SK-N-SH (cell line): ENCODE results near the gene AGBL1. TPM values are rescaled to one million over a fixed set of nuclear protein-coding genes. Genes with fewer than 3 reads are reported as not detected.

Experiments used
- CTCF ChIA-PET: fragments of 300-600, 350-600 bp; formaldehyde crosslinking; extraction: SDS; loops from one replicate; lab custom pipeline; 2021; lab: Yijun Ruan, JAX
- POLR2A ChIA-PET: fragments of 350-600 bp; sonication (Branson Sonifier 250); formaldehyde crosslinking; extraction: SDS; loops from one replicate; lab custom pipeline; 2020; ENCODE audit warnings: antibody characterized with exemption, inconsistent platforms; lab: Yijun Ruan, JAX
- DNase-seq: peaks from one replicate; pipeline ENCODE4 v3.0.0; 2012
- H2AFZ ChIP-seq: fragments of 200-600 bp; sonication (generic); 2 replicates; pipeline ENCODE4 v1.8.1; 2016; ENCODE audit warnings: antibody characterized with exemption, mild to moderate bottlenecking, low read depth
- H3F3A ChIP-seq: fragments of 200-600 bp; sonication (generic); replicated peaks from 2 replicates; pipeline ENCODE3; 2016; ENCODE audit warnings: antibody characterized with exemption, mild to moderate bottlenecking; ENCODE audit not compliant: insufficient read depth
- H3K27ac ChIP-seq, 2 experiments: fragments of 200-500 bp in 1 of 2; fragments of 200-600 bp in 1 of 2; sonication (Bioruptor generic) in 1 of 2; sonication (generic), shearing (Covaris generic) in 1 of 2; 2 replicates each; pipeline versions ENCODE4 v1.5.1 to v1.6.1; 2014 to 2016; ENCODE audit warnings: low read depth in 2 of 2, inconsistent platforms in 1 of 2, low read length in 1 of 2, mild to moderate bottlenecking in 1 of 2, mixed read lengths in 1 of 2
- H3K27me3 ChIP-seq: fragments of 200-600 bp; sonication (generic), shearing (Covaris generic); 2 replicates; pipeline ENCODE4 v1.6.1; 2016; ENCODE audit warnings: mixed run types; ENCODE audit not compliant: insufficient read depth
- H3K36me3 ChIP-seq, 2 experiments: fragments of 200-500 bp in 1 of 2; fragments of 200-600 bp in 1 of 2; sonication (Bioruptor generic) in 1 of 2; sonication (generic) in 1 of 2; replicated peaks in 1 of 2; 2 replicates each; pipeline versions ENCODE3 to v1.5.1; 2014 to 2016; ENCODE audit warnings: low read length in 1 of 2, mild to moderate bottlenecking in 1 of 2; ENCODE audit not compliant: insufficient read depth in 2 of 2, control insufficient read depth in 1 of 2
- H3K4me1 ChIP-seq, 2 experiments: fragments of 200-500 bp in 1 of 2; fragments of 200-600 bp in 1 of 2; sonication (Bioruptor generic) in 1 of 2; sonication (generic), shearing (Covaris generic) in 1 of 2; 2 replicates each; pipeline versions ENCODE4 v1.5.1 to v1.6.1; 2014 to 2016; ENCODE audit warnings: low read depth in 1 of 2, low read length in 1 of 2, mixed run types in 1 of 2; ENCODE audit not compliant: insufficient read depth in 2 of 2, control insufficient read depth in 1 of 2
- H3K4me2 ChIP-seq: fragments of 200-600 bp; sonication (generic), shearing (Covaris generic); 2 replicates; pipeline ENCODE4 v1.6.1; 2017; ENCODE audit warnings: mixed run types
- H3K4me3 ChIP-seq, 2 experiments: fragments of 200-500 bp in 1 of 2; fragments of 200-600 bp in 1 of 2; sonication (Bioruptor generic) in 1 of 2; sonication (generic), shearing (Covaris generic) in 1 of 2; 2 replicates each; pipeline versions ENCODE4 v1.5.1 to v1.8.1; 2014 to 2016; ENCODE audit warnings: low read depth in 2 of 2, inconsistent platforms in 1 of 2, low read length in 1 of 2, mild to moderate bottlenecking in 1 of 2, mixed read lengths in 1 of 2, moderate library complexity in 1 of 2
- H3K79me2 ChIP-seq: fragments of 200-600 bp; sonication (generic); 2 replicates; pipeline ENCODE4 v1.8.1; 2017; ENCODE audit warnings: mild to moderate bottlenecking; ENCODE audit not compliant: insufficient read depth
- H3K9ac ChIP-seq: fragments of 200-600 bp; sonication (generic); 2 replicates; pipeline ENCODE4 v1.6.1; 2017; ENCODE audit warnings: mixed run types
- H3K9me2 ChIP-seq: fragments of 200-600 bp; sonication (generic); 2 replicates; pipeline ENCODE4 v1.6.1; 2017; ENCODE audit warnings: mixed run types
- H3K9me3 ChIP-seq: fragments of 200-600 bp; sonication (generic); 2 replicates; pipeline ENCODE4 v1.6.1; 2017; ENCODE audit warnings: mixed run types, mild to moderate bottlenecking, moderate library complexity
- H4K20me1 ChIP-seq: fragments of 200-600 bp; sonication (generic); 2 replicates; pipeline ENCODE4 v1.6.1; 2017; ENCODE audit warnings: mild to moderate bottlenecking, mixed run types; ENCODE audit not compliant: insufficient read depth
- CHD2 ChIP-seq: fragments of 150-350 bp; IDR thresholded peaks from 2 replicates; pipeline ENCODE4 v1.6.1; 2018; ENCODE audit warnings: low read length; ENCODE audit not compliant: partially characterized antibody
- ELF1 ChIP-seq: IDR thresholded peaks from 2 replicates; pipeline ENCODE4 v1.4.0; 2012
- EP300 ChIP-seq, 2 experiments: IDR thresholded peaks; 2 replicates each; pipeline versions ENCODE4 v1.4.0 to v1.6.1; 2012; ENCODE audit warnings: borderline replicate concordance in 1 of 2, low read depth in 1 of 2, low read length in 1 of 2
- FOSL2 ChIP-seq: IDR thresholded peaks from 2 replicates; pipeline ENCODE4 v1.4.0; 2012; ENCODE audit warnings: low read depth, mild to moderate bottlenecking, moderate library complexity, borderline replicate concordance
- FOXM1 ChIP-seq: IDR thresholded peaks from 2 replicates; pipeline ENCODE4 v1.4.0; 2012; ENCODE audit warnings: low read depth, mild to moderate bottlenecking
- GABPA ChIP-seq: IDR thresholded peaks from 2 replicates; pipeline ENCODE4 v1.4.0; 2012; ENCODE audit warnings: low read depth, mild to moderate bottlenecking
- GATA2 ChIP-seq: sonication (generic); formaldehyde crosslinking; IDR thresholded peaks from 2 replicates; pipeline ENCODE4 v1.5.0; 2020; ENCODE audit warnings: mild to moderate bottlenecking, missing genetic modification reagents
- JUND ChIP-seq: IDR thresholded peaks from 2 replicates; pipeline ENCODE4 v1.4.0; 2012
- NFIC ChIP-seq: IDR thresholded peaks from 2 replicates; pipeline ENCODE4 v1.4.0; 2012; ENCODE audit warnings: borderline replicate concordance
- NRF1 ChIP-seq: IDR thresholded peaks from 2 replicates; pipeline ENCODE4 v1.6.1; 2012; ENCODE audit warnings: low read depth, mild to moderate bottlenecking, low read length
- SIN3A ChIP-seq: IDR thresholded peaks from 2 replicates; pipeline ENCODE4 v1.6.1; 2012; ENCODE audit warnings: low read depth, mild to moderate bottlenecking, low read length, moderate library complexity, borderline replicate concordance
- SMC3 ChIP-seq: IDR thresholded peaks from 2 replicates; pipeline ENCODE4 v1.6.1; 2012; ENCODE audit warnings: low read depth, low read length, improper control_type of control experiment
- TAF1 ChIP-seq: IDR thresholded peaks from 2 replicates; pipeline ENCODE4 v1.6.1; 2012; ENCODE audit warnings: low read depth, mild to moderate bottlenecking, low read length, moderate library complexity, borderline replicate concordance
- YY1 ChIP-seq: IDR thresholded peaks from 2 replicates; pipeline ENCODE4 v1.4.0; 2012; ENCODE audit warnings: low read depth, mild to moderate bottlenecking
- WGBS: methylation state at CpG from one replicate; pipeline ENCODE4 v1.1.6; 2017; ENCODE audit warnings: low lambda C conversion rate; 5-methylcytosine and 5-hydroxymethylcytosine counted together
- polyA plus RNA-seq, 3 experiments: library from polyadenylated mRNA; depleted of rRNA; stranded (reverse); fragments of >200 nt; gene quantifications; 2 replicates each; pipeline ENCODE4 v1.2.3, GENCODE V29; 2012
- TF ChIP-seq, protein P1 (sequence below): IDR thresholded peaks from 2 replicates; pipeline ENCODE4 v1.4.0; 2012; ENCODE audit warnings: low read depth, borderline replicate concordance
- TF ChIP-seq, protein P2 (sequence below): IDR thresholded peaks from 2 replicates; pipeline ENCODE4 v1.4.0; 2012; ENCODE audit warnings: low read depth, borderline replicate concordance
- TF ChIP-seq, protein P3 (sequence below): fragments of 150-350 bp; IDR thresholded peaks from 2 replicates; pipeline ENCODE4 v1.6.1; 2017; ENCODE audit warnings: antibody characterized with exemption, low read length, low read depth, borderline replicate concordance
- TF ChIP-seq, protein P4 (sequence below): IDR thresholded peaks from 2 replicates; pipeline ENCODE4 v1.6.1; 2012; ENCODE audit warnings: mild to moderate bottlenecking, low read depth, low read length, moderate library complexity

The AGBL1 gene
- polyA plus RNA-seq, 1 of the 3 experiments (the other 2 are of a cell fraction): not detected

GRCh38 chr15:86054338-86054737, 25.3 kb upstream of the AGBL1 start:
- 19% methylated on average over 6 of the region's 6 CpGs for WGBS
- Histone ChIP-seq H3K27me3 (no peaks in the 10 kb centered on the region), H2AFZ (no peak overlapping the region), H3K9ac (no peak overlapping the region), H3K79me2 (no peaks in the 10 kb centered on the region), H4K20me1 (no peaks in the 10 kb centered on the region), H3F3A (no peaks in the 10 kb centered on the region), H3K4me2 (no peak overlapping the region), H3K9me2 (no peaks in the 10 kb centered on the region), H3K36me3 (no peaks in the 10 kb centered on the region), H3K4me1 (no peaks in the 10 kb centered on the region), H3K9me3 (no peaks in the 10 kb centered on the region), H3K4me3 (no peak overlapping the region), H3K27ac (no peak overlapping the region)
- CTCF ChIA-PET: no interaction called here
- DNase-seq: no peak
- TF ChIP-seq, protein P1, sequence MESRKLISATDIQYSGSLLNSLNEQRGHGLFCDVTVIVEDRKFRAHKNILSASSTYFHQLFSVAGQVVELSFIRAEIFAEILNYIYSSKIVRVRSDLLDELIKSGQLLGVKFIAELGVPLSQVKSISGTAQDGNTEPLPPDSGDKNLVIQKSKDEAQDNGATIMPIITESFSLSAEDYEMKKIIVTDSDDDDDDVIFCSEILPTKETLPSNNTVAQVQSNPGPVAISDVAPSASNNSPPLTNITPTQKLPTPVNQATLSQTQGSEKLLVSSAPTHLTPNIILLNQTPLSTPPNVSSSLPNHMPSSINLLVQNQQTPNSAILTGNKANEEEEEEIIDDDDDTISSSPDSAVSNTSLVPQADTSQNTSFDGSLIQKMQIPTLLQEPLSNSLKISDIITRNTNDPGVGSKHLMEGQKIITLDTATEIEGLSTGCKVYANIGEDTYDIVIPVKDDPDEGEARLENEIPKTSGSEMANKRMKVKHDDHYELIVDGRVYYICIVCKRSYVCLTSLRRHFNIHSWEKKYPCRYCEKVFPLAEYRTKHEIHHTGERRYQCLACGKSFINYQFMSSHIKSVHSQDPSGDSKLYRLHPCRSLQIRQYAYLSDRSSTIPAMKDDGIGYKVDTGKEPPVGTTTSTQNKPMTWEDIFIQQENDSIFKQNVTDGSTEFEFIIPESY: no peak
- TF ChIP-seq NFIC: no peak
- no peak for TF ChIP-seq YY1
- TF ChIP-seq, protein P2, sequence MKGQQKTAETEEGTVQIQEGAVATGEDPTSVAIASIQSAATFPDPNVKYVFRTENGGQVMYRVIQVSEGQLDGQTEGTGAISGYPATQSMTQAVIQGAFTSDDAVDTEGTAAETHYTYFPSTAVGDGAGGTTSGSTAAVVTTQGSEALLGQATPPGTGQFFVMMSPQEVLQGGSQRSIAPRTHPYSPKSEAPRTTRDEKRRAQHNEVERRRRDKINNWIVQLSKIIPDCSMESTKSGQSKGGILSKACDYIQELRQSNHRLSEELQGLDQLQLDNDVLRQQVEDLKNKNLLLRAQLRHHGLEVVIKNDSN: no peak
- no peak for TF ChIP-seq SMC3
- TF ChIP-seq EP300 (IDR thresholded peaks at IDR 0.05; ENCODE audit: borderline replicate concordance in 1 of 2, low read depth in 1 of 2, low read length in 1 of 2): no peak
- no peak for TF ChIP-seq TAF1
- no peak for TF ChIP-seq SIN3A
- TF ChIP-seq, protein P3, sequence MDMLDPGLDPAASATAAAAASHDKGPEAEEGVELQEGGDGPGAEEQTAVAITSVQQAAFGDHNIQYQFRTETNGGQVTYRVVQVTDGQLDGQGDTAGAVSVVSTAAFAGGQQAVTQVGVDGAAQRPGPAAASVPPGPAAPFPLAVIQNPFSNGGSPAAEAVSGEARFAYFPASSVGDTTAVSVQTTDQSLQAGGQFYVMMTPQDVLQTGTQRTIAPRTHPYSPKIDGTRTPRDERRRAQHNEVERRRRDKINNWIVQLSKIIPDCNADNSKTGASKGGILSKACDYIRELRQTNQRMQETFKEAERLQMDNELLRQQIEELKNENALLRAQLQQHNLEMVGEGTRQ: no peak
- no peak for TF ChIP-seq ELF1
- no peak for TF ChIP-seq JUND
- TF ChIP-seq CHD2: no peak
- TF ChIP-seq NRF1: no peak
- POLR2A ChIA-PET: no interaction called here

- DNase-seq: no peak
- Histone ChIP-seq H3K27me3 (no peaks in the 10 kb centered on the region), H3F3A (no peaks in the 10 kb centered on the region), H3K27ac (no peak overlapping the region), H3K9ac (no peak overlapping the region), H3K9me2 (no peaks in the 10 kb centered on the region), H3K4me2 (no peak overlapping the region), H2AFZ (no peak overlapping the region), H3K4me3 (no peak overlapping the region), H3K36me3 (no peaks in the 10 kb centered on the region), H3K79me2 (no peaks in the 10 kb centered on the region), H4K20me1 (no peaks in the 10 kb centered on the region), H3K4me1 (no peaks in the 10 kb centered on the region), H3K9me3 (no peaks in the 10 kb centered on the region)
- no peak for TF ChIP-seq FOXM1
- no peak for TF ChIP-seq JUND
- no peak for TF ChIP-seq FOSL2
- TF ChIP-seq NRF1: no peak
- TF ChIP-seq YY1: no peak
- TF ChIP-seq GABPA: no peak
- TF ChIP-seq NFIC: no peak
- TF ChIP-seq GATA2 (CRISPR knock-in tag): no peak
- no peak for TF ChIP-seq SIN3A
- TF ChIP-seq, protein P2: no peak
- TF ChIP-seq, protein P4, sequence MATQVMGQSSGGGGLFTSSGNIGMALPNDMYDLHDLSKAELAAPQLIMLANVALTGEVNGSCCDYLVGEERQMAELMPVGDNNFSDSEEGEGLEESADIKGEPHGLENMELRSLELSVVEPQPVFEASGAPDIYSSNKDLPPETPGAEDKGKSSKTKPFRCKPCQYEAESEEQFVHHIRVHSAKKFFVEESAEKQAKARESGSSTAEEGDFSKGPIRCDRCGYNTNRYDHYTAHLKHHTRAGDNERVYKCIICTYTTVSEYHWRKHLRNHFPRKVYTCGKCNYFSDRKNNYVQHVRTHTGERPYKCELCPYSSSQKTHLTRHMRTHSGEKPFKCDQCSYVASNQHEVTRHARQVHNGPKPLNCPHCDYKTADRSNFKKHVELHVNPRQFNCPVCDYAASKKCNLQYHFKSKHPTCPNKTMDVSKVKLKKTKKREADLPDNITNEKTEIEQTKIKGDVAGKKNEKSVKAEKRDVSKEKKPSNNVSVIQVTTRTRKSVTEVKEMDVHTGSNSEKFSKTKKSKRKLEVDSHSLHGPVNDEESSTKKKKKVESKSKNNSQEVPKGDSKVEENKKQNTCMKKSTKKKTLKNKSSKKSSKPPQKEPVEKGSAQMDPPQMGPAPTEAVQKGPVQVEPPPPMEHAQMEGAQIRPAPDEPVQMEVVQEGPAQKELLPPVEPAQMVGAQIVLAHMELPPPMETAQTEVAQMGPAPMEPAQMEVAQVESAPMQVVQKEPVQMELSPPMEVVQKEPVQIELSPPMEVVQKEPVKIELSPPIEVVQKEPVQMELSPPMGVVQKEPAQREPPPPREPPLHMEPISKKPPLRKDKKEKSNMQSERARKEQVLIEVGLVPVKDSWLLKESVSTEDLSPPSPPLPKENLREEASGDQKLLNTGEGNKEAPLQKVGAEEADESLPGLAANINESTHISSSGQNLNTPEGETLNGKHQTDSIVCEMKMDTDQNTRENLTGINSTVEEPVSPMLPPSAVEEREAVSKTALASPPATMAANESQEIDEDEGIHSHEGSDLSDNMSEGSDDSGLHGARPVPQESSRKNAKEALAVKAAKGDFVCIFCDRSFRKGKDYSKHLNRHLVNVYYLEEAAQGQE: no peak
- ChIA-PET POLR2A (no interaction called here), CTCF (no interaction called here)
- 30% methylated on average over 4 of the region's 4 CpGs for WGBS
Observed at GRCh38 chr15:86055688-86056087, 24.0 kb upstream of the AGBL1 start.
